ENCODE data around the gene KIF6. TPM values are rescaled to one million over a fixed set of nuclear protein-coding genes. Genes with fewer than 3 reads are reported as not detected.

The KIF6 gene
- polyA plus RNA-seq, 4 donors: 0.18 to 1.2 TPM; not detected in 2

DNA sequence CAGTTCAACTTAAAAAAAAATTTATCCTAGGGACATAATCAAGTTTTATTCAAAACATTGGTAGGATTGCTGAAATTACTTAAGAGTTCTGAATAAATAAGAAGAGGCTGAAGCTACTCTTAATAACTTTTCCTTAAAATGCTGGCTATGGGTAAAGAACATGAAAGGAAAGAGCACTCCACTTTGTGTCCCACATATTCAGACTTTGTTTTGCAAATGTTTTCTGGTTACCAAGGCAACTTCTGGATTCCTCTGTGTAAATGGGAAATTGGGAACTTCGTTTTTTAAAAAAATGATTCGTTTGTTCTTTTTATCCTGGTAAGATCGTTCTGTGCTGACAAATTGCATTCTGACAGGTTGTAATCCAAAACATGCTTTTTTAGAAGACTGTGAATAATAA, 115.0 kb downstream of the KIF6 start:
- H3K27ac ChIP-seq (ENCODE audit: low read depth in 1 of 3, low read length in 2 of 3): no peak overlapping the region
- H3K4me1 ChIP-seq (ENCODE audit: control insufficient read depth in 3 of 3, insufficient read depth in 2 of 3, low read depth in 1 of 3, low read length in 2 of 3): no peaks in the 10 kb centered on the region
- no peaks in the 10 kb centered on the region for H3K9me3 ChIP-seq (ENCODE audit: control insufficient read depth in 2 of 2, insufficient read depth in 1 of 2, low read depth in 1 of 2, low read length in 1 of 2)
- FAIRE-seq (peak; percentile 39), DNase-seq (peak in 1 of 2 donors; percentile 36)
- no peaks in the 10 kb centered on the region for H3K36me3 ChIP-seq (ENCODE audit: control insufficient read depth in 3 of 3, insufficient read depth in 2 of 3, low read depth in 1 of 3, low read length in 3 of 3)
- WGBS, 3 donors: 14 to 28% (median 15%) methylated on average over 3 of the region's 3 CpGs
- H3K4me3 ChIP-seq (ENCODE audit: low read depth in 1 of 3, low read length in 3 of 3): no peak overlapping the region
- no peaks in the 10 kb centered on the region for H3K27me3 ChIP-seq (ENCODE audit: control insufficient read depth in 3 of 3, insufficient read depth in 3 of 3, low read length in 3 of 3)

DNA sequence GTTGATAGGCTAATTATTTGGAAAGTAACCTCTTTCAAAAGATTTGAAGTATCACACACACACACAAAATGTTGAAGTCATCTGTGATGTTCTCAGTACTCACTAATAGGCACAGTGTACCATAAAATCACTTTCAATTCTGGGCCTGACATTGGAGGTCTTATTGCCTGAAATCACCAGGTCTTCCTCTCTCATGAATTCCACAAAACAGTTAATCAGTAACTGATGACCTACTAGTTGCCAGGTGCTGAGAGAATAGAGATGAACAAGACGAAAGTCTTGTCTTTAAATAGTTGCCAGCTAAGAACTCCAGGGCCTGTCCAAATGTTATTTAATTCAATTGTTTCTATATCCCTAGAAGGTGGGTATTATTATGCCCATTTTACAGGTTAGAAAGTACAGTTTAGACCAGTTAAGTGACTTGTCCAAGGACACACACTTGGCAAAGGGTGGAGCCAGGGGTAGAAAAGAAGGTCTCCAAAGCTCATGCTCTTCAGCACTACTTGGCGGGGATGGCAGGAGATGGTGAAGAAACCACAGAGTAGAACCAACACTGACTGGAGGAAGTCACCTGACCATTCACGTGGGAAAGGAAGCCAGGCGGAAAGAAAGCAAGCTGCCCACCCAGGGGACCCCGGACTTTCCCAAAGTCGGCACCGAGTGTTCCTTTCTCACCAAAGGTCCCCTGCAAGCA, 116.4 kb downstream of the KIF6 start:
- H3K4me1 ChIP-seq (ENCODE audit: control insufficient read depth in 3 of 3, insufficient read depth in 2 of 3, low read depth in 1 of 3, low read length in 2 of 3): no peaks in the 10 kb centered on the region
- no peak overlapping the region for H3K27ac ChIP-seq (ENCODE audit: low read depth in 1 of 3, low read length in 2 of 3)
- H3K27me3 ChIP-seq (ENCODE audit: control insufficient read depth in 3 of 3, insufficient read depth in 3 of 3, low read length in 3 of 3): no peaks in the 10 kb centered on the region
- no peaks in the 10 kb centered on the region for H3K36me3 ChIP-seq (ENCODE audit: control insufficient read depth in 3 of 3, insufficient read depth in 2 of 3, low read depth in 1 of 3, low read length in 3 of 3)
- DNase-seq (no peak), FAIRE-seq (no peak)
- H3K9me3 ChIP-seq (ENCODE audit: control insufficient read depth in 2 of 2, insufficient read depth in 1 of 2, low read depth in 1 of 2, low read length in 1 of 2): no peaks in the 10 kb centered on the region
- 77 to 87% (median 80%) methylated on average over 7 of the region's 7 CpGs for WGBS, 3 donors
- H3K4me3 ChIP-seq (ENCODE audit: low read depth in 1 of 3, low read length in 3 of 3): no peak overlapping the region

DNA sequence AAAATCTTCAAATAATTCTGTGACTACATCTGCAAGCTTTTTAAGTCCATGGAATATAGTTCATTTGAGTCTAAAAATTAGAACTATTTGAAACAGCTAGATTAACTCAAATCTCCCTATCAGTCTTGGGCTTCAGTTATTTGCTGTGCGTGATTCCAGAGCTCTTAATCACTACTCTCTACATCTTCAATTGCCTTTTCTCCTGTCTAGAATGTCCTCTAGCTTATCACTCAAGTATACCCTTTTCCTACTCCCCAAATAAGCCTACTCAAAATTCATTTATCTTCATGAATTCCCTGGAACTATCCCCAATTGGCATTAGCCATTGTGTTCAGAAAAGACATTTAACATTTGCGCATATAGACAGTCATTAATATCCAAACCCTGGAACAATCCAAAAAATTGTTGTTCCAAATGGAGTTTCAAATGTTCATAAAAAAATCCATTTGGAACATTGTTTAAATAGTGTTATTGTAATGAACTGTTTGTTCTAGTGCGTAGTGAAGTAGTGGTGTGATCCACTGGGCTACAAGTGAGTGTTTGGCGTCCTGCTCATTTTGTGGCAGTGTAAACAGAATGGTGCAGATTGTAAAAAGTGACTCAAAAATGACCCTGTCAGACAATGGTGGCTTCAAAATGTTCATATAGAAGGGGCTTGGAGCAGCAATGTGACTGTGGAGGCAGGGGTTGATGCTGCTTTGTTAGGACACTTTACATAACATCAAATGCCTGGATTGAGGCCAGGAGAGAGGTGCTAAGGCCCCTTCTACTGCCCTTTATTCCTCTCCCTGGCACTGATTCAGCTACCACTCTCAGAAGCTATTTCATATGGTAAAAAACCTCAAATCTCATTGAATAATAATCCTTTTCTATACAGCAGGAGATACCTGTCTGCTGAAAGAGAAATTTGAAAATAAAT, 122.3 kb downstream of the KIF6 start:
- WGBS, 3 donors: 67 to 70% (median 67%) methylated on average over 4 of the region's 4 CpGs
- Histone ChIP-seq H3K36me3 (ENCODE audit: control insufficient read depth in 3 of 3, insufficient read depth in 2 of 3, low read depth in 1 of 3, low read length in 3 of 3) (no peaks in the 10 kb centered on the region), H3K4me3 (ENCODE audit: low read depth in 1 of 3, low read length in 3 of 3) (no peak overlapping the region), H3K9me3 (ENCODE audit: control insufficient read depth in 2 of 2, insufficient read depth in 1 of 2, low read depth in 1 of 2, low read length in 1 of 2) (no peaks in the 10 kb centered on the region), H3K27me3 (ENCODE audit: control insufficient read depth in 3 of 3, insufficient read depth in 3 of 3, low read length in 3 of 3) (no peaks in the 10 kb centered on the region), H3K27ac (ENCODE audit: low read depth in 1 of 3, low read length in 2 of 3) (no peak overlapping the region), H3K4me1 (ENCODE audit: control insufficient read depth in 3 of 3, insufficient read depth in 2 of 3, low read depth in 1 of 3, low read length in 2 of 3) (no peaks in the 10 kb centered on the region)
- FAIRE-seq (no peak), DNase-seq (no peak)

DNA sequence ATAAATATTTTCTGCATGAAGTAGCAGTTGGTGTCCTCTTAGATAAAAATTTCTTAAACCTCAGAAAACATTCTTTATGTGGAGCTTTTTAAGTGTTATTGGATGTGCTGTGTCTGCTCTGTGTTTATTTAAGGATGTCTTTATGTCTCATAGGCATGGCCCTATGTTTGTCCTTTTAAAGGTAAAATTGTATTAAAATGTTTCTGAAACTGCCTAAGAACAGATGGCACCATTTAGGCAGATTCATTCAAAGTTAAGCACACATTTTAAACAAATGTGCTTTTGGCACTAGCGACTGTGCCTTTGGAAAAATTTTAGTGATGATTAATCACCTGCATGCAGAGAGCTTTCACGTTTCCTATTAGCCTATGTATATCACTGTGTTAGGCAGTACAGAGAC, 125.2 kb downstream of the KIF6 start:
- FAIRE-seq (no peak), DNase-seq (no peak)
- no peak overlapping the region for H3K27ac ChIP-seq (ENCODE audit: low read depth in 1 of 3, low read length in 2 of 3)
- no peaks in the 10 kb centered on the region for H3K4me1 ChIP-seq (ENCODE audit: control insufficient read depth in 3 of 3, insufficient read depth in 2 of 3, low read depth in 1 of 3, low read length in 2 of 3)
- H3K4me3 ChIP-seq (ENCODE audit: low read depth in 1 of 3, low read length in 3 of 3): no peak overlapping the region
- H3K9me3 ChIP-seq (ENCODE audit: control insufficient read depth in 2 of 2, insufficient read depth in 1 of 2, low read depth in 1 of 2, low read length in 1 of 2): no peaks in the 10 kb centered on the region
- WGBS, 3 donors: 61 to 69% (median 63%) methylated on average over 2 of the region's 2 CpGs
- no peaks in the 10 kb centered on the region for H3K36me3 ChIP-seq (ENCODE audit: control insufficient read depth in 3 of 3, insufficient read depth in 2 of 3, low read depth in 1 of 3, low read length in 3 of 3)
- no peaks in the 10 kb centered on the region for H3K27me3 ChIP-seq (ENCODE audit: control insufficient read depth in 3 of 3, insufficient read depth in 3 of 3, low read length in 3 of 3)

DNA sequence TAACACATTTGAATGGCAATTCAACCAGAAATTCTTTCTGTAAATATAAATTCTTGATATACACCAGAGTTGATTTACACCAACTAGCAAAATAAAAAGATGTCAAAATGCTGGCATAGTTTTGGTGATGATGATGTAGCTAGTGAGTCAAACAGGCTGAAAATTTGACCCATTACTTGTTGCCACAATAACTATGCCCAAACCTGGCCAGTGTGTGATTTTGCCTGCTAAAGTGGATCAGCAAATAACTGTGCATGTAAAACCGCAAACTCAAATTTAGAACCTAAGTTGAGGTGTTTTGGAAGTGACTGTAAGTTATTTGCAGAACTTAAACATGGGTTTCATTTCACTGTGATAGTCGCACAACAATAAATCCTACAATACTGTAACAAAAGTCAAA, 125.9 kb downstream of the KIF6 start:
- no peak for FAIRE-seq

DNA sequence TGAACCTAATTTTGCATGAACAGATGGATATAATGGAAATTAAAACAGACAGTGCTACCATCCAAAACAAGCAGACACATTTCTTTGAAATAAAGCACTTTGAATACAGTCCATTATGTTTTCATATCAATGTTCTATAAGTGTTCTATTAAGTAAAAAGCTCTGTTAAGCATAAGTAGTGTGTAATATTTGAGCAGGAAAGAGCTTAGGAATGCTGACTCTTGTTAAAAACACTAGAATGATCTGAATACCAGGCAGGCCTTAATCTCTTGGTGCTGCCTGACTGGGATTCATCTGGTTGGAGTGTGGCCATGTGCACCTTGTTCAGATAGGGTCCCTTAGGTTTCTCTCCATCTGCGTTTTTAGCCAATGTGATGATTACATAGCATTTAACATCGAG, 130.9 kb downstream of the KIF6 start:
- no peaks in the 10 kb centered on the region for H3K9me3 ChIP-seq (ENCODE audit: control insufficient read depth in 2 of 2, insufficient read depth in 1 of 2, low read depth in 1 of 2, low read length in 1 of 2)
- H3K4me3 ChIP-seq (ENCODE audit: low read depth in 1 of 3, low read length in 3 of 3): no peak overlapping the region
- WGBS, 3 donors: 73 to 86% (median 78%) methylated on average over 2 of the region's 2 CpGs
- no peak for DNase-seq
- H3K27ac ChIP-seq (ENCODE audit: low read depth in 1 of 3, low read length in 2 of 3): no peak overlapping the region
- H3K4me1 ChIP-seq (ENCODE audit: control insufficient read depth in 3 of 3, insufficient read depth in 2 of 3, low read depth in 1 of 3, low read length in 2 of 3): no peaks in the 10 kb centered on the region
- no peaks in the 10 kb centered on the region for H3K36me3 ChIP-seq (ENCODE audit: control insufficient read depth in 3 of 3, insufficient read depth in 2 of 3, low read depth in 1 of 3, low read length in 3 of 3)
- H3K27me3 ChIP-seq (ENCODE audit: control insufficient read depth in 3 of 3, insufficient read depth in 3 of 3, low read length in 3 of 3): no peaks in the 10 kb centered on the region
- no peak for FAIRE-seq

More for the DNA sequence above, 125.9 kb downstream of the KIF6 start:
- Histone ChIP-seq H3K4me1 (ENCODE audit: control insufficient read depth in 3 of 3, insufficient read depth in 2 of 3, low read depth in 1 of 3, low read length in 2 of 3) (no peaks in the 10 kb centered on the region), H3K27me3 (ENCODE audit: control insufficient read depth in 3 of 3, insufficient read depth in 3 of 3, low read length in 3 of 3) (no peaks in the 10 kb centered on the region), H3K9me3 (ENCODE audit: control insufficient read depth in 2 of 2, insufficient read depth in 1 of 2, low read depth in 1 of 2, low read length in 1 of 2) (no peaks in the 10 kb centered on the region), H3K27ac (ENCODE audit: low read depth in 1 of 3, low read length in 2 of 3) (no peak overlapping the region), H3K36me3 (ENCODE audit: control insufficient read depth in 3 of 3, insufficient read depth in 2 of 3, low read depth in 1 of 3, low read length in 3 of 3) (no peaks in the 10 kb centered on the region), H3K4me3 (ENCODE audit: low read depth in 1 of 3, low read length in 3 of 3) (no peak overlapping the region)
- no peak for DNase-seq
- 84 to 86% (median 86%) methylated on average over 2 of the region's 2 CpGs for WGBS, 3 donors

DNA sequence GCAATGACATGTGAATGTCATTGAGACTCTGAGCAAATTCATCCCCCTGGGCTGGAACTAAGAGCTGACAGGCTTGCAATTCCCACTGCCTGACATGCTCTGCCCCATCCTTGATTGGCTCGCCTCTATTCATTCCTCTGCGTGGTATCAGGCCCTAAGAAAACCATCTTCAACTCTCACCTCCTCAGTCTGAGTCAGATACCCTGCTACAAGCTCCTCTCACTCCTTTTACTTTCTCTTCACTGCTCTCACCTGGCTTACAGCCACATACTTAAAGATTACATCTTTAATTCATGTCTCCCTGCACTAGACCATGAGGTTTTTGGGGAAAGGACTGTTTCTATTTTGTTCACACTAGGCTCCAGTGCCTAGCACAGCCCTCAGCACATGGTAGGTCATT, 131.6 kb downstream of the KIF6 start:
- WGBS, 3 donors: 76 to 86% (median 79%) methylated on average over 2 of the region's 2 CpGs
- DNase-seq: no peak
- Histone ChIP-seq H3K36me3 (ENCODE audit: control insufficient read depth in 3 of 3, insufficient read depth in 2 of 3, low read depth in 1 of 3, low read length in 3 of 3) (no peaks in the 10 kb centered on the region), H3K4me3 (ENCODE audit: low read depth in 1 of 3, low read length in 3 of 3) (no peak overlapping the region), H3K27ac (ENCODE audit: low read depth in 1 of 3, low read length in 2 of 3) (no peak overlapping the region), H3K9me3 (ENCODE audit: control insufficient read depth in 2 of 2, insufficient read depth in 1 of 2, low read depth in 1 of 2, low read length in 1 of 2) (no peaks in the 10 kb centered on the region), H3K27me3 (ENCODE audit: control insufficient read depth in 3 of 3, insufficient read depth in 3 of 3, low read length in 3 of 3) (no peaks in the 10 kb centered on the region), H3K4me1 (ENCODE audit: control insufficient read depth in 3 of 3, insufficient read depth in 2 of 3, low read depth in 1 of 3, low read length in 2 of 3) (no peaks in the 10 kb centered on the region)
- FAIRE-seq: no peak

DNA sequence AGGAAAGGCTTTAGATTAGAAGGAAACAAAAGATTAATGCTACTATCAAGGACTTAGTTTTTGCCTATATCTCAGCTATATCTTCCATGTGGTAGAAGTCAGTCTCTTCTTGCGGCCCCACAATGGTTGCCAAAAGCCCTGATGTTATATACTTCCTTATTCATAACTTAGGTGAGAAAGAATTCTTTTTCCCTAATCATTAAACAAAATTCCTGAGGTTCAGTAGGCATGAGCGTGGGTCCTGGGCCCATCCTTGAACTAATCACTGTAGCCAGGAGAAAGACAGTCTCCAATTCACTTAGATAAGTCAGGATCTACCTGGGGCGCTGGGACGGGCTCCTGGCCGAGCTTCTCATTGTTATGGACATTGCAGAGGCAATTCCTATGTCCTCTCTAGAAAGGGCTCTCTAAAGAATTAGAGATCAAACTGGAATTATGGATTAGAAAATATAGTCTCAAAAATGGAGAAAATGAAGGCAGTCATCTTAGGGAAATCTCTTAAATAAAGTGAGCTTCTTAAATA, 134.3 kb downstream of the KIF6 start:
- no peak for DNase-seq
- no peaks in the 10 kb centered on the region for H3K9me3 ChIP-seq (ENCODE audit: control insufficient read depth in 2 of 2, insufficient read depth in 1 of 2, low read depth in 1 of 2, low read length in 1 of 2)
- H3K36me3 ChIP-seq (ENCODE audit: control insufficient read depth in 3 of 3, insufficient read depth in 2 of 3, low read depth in 1 of 3, low read length in 3 of 3): no peaks in the 10 kb centered on the region
- H3K4me3 ChIP-seq (ENCODE audit: low read depth in 1 of 3, low read length in 3 of 3): no peak overlapping the region
- H3K4me1 ChIP-seq (ENCODE audit: control insufficient read depth in 3 of 3, insufficient read depth in 2 of 3, low read depth in 1 of 3, low read length in 2 of 3): no peaks in the 10 kb centered on the region
- no peak overlapping the region for H3K27ac ChIP-seq (ENCODE audit: low read depth in 1 of 3, low read length in 2 of 3)
- WGBS, 3 donors: 84 to 86% (median 86%) methylated on average over 5 of the region's 5 CpGs
- no peak for FAIRE-seq
- no peaks in the 10 kb centered on the region for H3K27me3 ChIP-seq (ENCODE audit: control insufficient read depth in 3 of 3, insufficient read depth in 3 of 3, low read length in 3 of 3)

Measured in small intestine (tissue), 7 donors.